Activated T-helper 2 cell treated with anti-CD3 and anti-CD28 coated beads, Interferon-gamma antibody, Interleukin-2, Interleukin-4, amounts not matched to agents 10 μg/mL and 5 μg/mL and 100 μg/mL, durations not matched to agents 14 hours and 24 hours and 36 hours (primary cell): Measurements from ENCODE around the gene MARK4. TPM values are rescaled to one million over a fixed set of nuclear protein-coding genes. Genes with fewer than 3 reads are reported as not detected.

Experiments
- DNase-seq: peaks from one replicate; pipeline ENCODE4 v3.0.0; 2021; ENCODE audit warnings: low spot score
- H3K27ac Mint-ChIP-seq: one replicate; pipeline ENCODE4 v1.8.0; 2021; ENCODE audit warnings: mixed read lengths
- H3K27me3 Mint-ChIP-seq: one replicate; pipeline ENCODE4 v1.8.0; 2021; ENCODE audit warnings: low read depth, mixed read lengths
- H3K36me3 Mint-ChIP-seq: one replicate; pipeline ENCODE4 v1.8.0; 2021; ENCODE audit warnings: low read depth, mixed read lengths
- H3K4me1 Mint-ChIP-seq: one replicate; pipeline ENCODE4 v1.8.0; 2021; ENCODE audit warnings: low read depth, mixed read lengths
- H3K4me3 Mint-ChIP-seq: one replicate; pipeline ENCODE4 v1.8.0; 2021; ENCODE audit warnings: low read depth, mild to moderate bottlenecking, moderate library complexity, mixed read lengths
- H3K9me3 Mint-ChIP-seq: one replicate; pipeline ENCODE4 v1.8.0; 2021; ENCODE audit warnings: mixed read lengths
- intact Hi-C: fragments of 100-400 bp; cut with micrococcal nuclease; formaldehyde crosslinking; loops from one replicate; pipeline ENCODE4 v1.15.1; 2023
- total RNA-seq: library from RNA; stranded (reverse); gene quantifications from 2 replicates; pipeline ENCODE4 v1.2.3, GENCODE V29; 2022

Gene MARK4
- total RNA-seq, 1 donor from 2014 or later, result 28.9 TPM

DNA sequence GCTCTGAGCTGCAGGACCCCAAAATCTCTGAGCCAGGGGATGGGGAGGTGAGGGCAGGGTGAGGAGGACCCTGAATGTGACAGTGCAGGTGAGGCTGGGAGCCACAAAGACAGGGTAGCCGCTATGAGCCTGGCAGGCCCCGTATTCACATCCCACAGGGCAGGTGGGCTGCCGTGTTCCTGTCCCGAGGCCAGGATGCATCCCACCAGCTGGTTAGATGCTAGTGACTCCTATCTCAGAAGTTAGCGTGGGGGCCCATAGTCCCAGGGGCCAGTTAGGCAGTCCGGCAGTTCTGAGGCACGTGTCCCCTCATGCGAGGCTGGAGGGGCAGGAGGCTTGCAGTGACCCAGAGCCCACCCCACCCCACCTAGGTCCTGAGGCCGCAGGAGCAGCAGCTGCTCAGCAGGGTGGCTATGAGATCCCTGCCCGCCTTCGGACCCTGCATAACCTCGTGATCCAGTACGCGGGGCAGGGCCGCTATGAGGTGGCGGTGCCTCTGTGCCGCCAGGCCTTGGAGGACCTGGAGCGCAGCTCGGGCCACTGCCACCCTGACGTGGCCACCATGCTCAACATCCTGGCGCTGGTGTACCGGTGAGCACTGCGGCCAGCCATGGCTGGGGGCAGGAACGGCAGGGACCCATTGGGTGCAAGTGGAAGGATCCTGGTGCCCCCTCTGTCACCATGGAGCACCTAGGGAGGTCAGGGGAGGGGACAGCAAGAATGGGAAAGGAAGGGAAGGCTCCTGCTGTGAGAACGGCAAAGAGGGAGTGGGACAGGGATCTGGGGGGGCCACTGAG lies 96.7 kb downstream of the MARK4 start:
- no peak overlapping the region for H3K27ac Mint-ChIP-seq
- H3K9me3 Mint-ChIP-seq, result no peaks in the 10 kb centered on the region
- H3K27me3 Mint-ChIP-seq, result no peaks in the 10 kb centered on the region
- no peak overlapping the region for H3K4me3 Mint-ChIP-seq
- no peaks in the 10 kb centered on the region for H3K4me1 Mint-ChIP-seq
- intact Hi-C loops, result no loop called here
- H3K36me3 Mint-ChIP-seq, result peaks cover 3% of the 10 kb centered on the region
- DNase-seq, result no peak

DNA sequence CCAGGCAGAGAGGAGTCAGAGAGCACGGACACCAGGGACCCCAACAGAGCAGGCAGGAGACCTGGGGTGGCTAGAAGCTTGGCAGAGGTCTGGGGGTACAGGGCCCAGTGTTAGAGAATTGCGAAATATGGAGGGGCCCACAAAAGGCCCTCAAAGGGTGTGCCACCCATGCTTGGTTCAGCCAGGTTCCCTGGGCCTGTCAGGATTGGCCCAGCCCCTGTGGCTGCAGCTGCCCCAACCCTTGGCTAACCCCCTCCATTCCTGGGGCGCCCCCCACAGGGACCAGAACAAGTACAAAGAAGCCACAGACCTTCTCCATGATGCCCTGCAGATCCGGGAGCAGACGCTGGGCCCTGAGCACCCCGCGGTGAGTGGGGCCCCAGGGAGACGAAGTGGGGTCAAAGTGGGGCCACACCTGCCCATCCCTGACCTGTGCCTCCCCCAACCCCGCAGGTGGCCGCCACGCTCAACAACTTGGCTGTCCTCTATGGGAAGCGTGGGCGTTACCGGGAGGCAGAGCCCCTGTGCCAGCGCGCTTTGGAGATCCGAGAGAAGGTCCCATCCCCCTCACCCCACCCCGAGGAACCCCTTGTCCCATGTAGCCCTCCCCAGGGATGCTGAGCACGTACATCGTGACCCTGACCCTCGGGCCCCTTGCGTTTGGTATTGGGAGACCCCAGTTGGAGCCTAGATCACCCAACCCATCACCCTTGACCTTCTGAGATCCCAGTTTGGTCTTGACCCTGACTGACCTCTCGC lies 97.5 kb downstream of the MARK4 start:
- H3K27me3 Mint-ChIP-seq, result no peaks in the 10 kb centered on the region
- no peaks in the 10 kb centered on the region for H3K9me3 Mint-ChIP-seq
- DNase-seq, result no peak
- no peaks in the 10 kb centered on the region for H3K4me1 Mint-ChIP-seq
- peaks cover 8% of the 10 kb centered on the region for H3K36me3 Mint-ChIP-seq
- H3K27ac Mint-ChIP-seq, result no peak overlapping the region
- H3K4me3 Mint-ChIP-seq, result no peak overlapping the region
- intact Hi-C loops, result no loop called here

DNA sequence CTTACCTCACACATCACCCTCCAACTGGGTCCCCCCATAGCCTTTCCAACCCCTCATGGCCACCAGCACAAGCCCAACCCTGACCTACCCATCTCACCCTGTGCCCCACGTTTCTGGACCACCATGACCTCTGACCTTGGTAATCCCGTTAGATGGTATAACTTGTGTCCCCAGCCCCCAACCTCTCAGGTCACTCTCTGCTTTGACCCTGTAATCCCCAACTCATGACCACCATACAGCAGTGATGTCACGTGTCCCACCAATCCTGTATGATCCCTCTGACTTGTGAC lies 98.0 kb downstream of the MARK4 start:
- Mint-ChIP-seq H3K27me3 (no peaks in the 10 kb centered on the region), H3K27ac (no peak overlapping the region), H3K4me3 (no peak overlapping the region), H3K9me3 (no peaks in the 10 kb centered on the region), H3K4me1 (no peaks in the 10 kb centered on the region), H3K36me3 (peaks cover 9% of the 10 kb centered on the region)
- intact Hi-C loops, result no loop called here
- no peak for DNase-seq

DNA sequence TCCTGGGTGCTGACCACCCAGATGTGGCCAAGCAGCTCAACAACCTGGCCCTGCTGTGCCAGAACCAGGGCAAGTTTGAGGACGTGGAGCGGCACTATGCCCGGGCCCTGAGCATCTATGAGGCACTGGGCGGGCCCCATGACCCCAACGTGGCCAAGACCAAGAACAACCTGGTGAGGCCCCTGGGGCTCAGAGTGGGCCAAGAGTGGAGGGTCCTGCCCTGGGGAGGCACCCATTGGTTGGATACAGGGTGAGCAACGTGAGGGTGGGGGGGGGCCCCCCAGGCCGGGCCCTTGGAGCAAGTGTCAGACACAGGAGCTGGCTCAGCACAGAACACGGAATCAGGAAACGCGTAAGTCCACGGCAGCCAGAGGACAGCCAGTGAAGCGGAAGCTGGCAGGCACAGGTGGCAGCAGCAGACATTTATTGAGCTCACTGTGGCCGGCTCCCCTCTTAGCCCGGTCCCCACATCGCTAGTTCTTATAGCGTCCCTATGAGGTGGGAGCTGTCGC lies 98.4 kb downstream of the MARK4 start:
- no peak overlapping the region for H3K27ac Mint-ChIP-seq
- no peak for DNase-seq
- no peaks in the 10 kb centered on the region for H3K27me3 Mint-ChIP-seq
- intact Hi-C loops, result no loop called here
- H3K9me3 Mint-ChIP-seq, result no peaks in the 10 kb centered on the region
- H3K36me3 Mint-ChIP-seq, result peaks cover 9% of the 10 kb centered on the region
- no peaks in the 10 kb centered on the region for H3K4me1 Mint-ChIP-seq
- no peak overlapping the region for H3K4me3 Mint-ChIP-seq

DNA sequence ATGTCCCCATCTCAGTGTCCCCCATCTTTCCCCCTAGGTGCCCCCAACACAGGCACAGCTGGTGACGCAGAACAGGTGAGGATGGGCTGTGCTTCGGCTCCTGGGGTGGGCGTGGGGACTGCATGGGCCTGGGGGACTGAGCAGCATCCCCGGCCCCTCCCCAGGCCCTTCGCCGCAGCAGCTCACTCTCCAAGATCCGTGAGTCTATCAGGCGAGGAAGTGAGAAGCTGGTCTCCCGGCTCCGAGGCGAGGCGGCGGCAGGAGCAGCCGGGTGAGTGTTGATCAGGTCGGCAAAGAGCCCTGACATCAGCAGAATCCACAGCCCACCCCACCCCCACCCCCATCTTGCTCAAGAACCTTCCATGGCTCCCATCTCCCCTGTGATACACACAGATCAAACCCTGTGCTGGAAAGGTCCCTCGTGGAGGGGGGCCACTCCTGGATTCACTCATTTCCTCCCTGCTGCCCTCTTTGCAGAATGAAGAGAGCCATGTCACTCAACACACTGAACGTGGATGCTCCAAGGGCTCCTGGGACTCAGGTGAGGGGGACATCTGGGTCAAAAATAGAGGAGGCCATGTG lies 99.5 kb downstream of the MARK4 start:
- Mint-ChIP-seq H3K27ac (no peak overlapping the region), H3K4me3 (no peak overlapping the region), H3K27me3 (no peaks in the 10 kb centered on the region), H3K4me1 (no peaks in the 10 kb centered on the region), H3K9me3 (no peaks in the 10 kb centered on the region), H3K36me3 (peaks cover 13% of the 10 kb centered on the region)
- intact Hi-C loops, result no loop called here
- no peak for DNase-seq

DNA sequence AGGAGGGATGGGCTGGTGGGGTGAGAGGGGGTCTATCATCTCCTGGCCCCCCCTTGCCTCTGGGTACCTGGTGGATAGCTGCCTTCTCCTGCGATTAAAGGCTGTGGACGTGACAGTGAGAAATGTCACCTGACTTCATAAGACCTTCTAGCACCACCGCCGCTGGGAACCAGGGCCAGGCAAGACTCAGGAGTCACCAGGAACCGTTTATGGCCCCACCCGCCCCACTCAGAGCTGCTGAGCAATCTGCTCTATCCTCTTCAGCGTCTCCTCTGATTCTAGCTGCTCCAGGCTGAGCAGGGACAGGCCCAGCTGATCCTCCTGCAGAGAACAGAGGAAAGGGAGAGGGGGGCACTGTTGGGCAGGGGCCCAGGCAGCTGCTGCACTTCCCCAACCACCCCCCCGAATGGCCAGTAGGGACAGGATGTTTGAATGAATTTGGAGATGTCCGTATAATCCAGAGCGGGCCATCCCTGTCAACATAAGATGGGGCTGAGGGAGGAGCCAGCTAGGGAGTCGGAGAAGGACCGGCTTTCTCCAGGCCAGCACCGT lies 100.4 kb downstream of the MARK4 start:
- intact Hi-C loops, result no loop called here
- DNase-seq, result no peak
- no peaks in the 10 kb centered on the region for H3K27me3 Mint-ChIP-seq

DNA sequence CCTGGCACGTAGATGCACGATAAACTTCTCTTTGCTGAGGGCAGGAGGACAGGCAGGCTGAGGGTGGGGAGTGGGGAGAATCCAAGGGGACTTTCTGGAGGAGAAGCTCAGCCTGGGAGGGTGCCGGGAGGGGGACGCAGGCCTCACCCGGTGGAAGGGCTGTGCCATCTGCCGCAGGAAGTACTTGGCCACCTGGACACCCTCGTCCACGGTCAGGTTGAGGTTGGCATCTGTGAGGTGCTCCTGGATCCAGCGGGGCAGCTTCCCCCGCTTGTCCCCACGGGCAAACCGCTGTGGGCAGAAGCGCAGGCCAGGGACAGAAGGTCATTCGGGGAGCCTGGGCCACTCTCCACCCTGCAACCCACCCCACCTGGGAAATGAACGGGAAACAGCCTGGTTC lies 101.0 kb downstream of the MARK4 start:
- Mint-ChIP-seq H3K27me3 (no peaks in the 10 kb centered on the region), H3K9me3 (no peaks in the 10 kb centered on the region), H3K27ac (no peak overlapping the region), H3K4me1 (no peaks in the 10 kb centered on the region), H3K4me3 (no peak overlapping the region), H3K36me3 (peaks cover 24% of the 10 kb centered on the region)
- DNase-seq, result no peak
- intact Hi-C loops, result no loop called here

More for the DNA sequence above, 100.4 kb downstream of the MARK4 start:
- H3K4me3 Mint-ChIP-seq, result no peak overlapping the region
- H3K27ac Mint-ChIP-seq, result no peak overlapping the region
- H3K9me3 Mint-ChIP-seq, result no peaks in the 10 kb centered on the region
- H3K4me1 Mint-ChIP-seq, result no peaks in the 10 kb centered on the region
- peaks cover 22% of the 10 kb centered on the region for H3K36me3 Mint-ChIP-seq

DNA sequence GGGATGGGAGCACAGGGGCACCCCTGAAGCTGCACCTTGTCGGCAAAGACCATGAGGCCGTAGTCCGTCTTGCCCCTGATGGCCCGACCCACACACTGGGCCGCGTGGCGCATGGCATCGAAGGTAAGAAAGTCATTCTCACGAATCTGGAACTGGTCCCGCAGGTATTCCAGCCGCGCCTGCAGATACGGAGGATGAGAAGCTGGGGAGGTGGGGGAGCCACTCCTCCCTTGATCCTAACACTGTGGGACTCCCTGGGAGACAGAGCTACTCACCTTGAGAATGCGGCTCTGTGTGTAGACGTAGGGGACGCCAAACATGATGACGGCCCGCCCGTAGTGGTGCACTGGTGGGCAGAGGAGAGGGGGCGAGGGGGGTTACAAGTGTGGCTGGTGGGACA lies 101.4 kb downstream of the MARK4 start:
- Mint-ChIP-seq H3K9me3 (no peaks in the 10 kb centered on the region), H3K27me3 (no peaks in the 10 kb centered on the region), H3K27ac (no peak overlapping the region), H3K36me3 (peaks cover 24% of the 10 kb centered on the region), H3K4me1 (no peaks in the 10 kb centered on the region), H3K4me3 (no peak overlapping the region)
- intact Hi-C loops, result no loop called here
- DNase-seq, result no peak

DNA sequence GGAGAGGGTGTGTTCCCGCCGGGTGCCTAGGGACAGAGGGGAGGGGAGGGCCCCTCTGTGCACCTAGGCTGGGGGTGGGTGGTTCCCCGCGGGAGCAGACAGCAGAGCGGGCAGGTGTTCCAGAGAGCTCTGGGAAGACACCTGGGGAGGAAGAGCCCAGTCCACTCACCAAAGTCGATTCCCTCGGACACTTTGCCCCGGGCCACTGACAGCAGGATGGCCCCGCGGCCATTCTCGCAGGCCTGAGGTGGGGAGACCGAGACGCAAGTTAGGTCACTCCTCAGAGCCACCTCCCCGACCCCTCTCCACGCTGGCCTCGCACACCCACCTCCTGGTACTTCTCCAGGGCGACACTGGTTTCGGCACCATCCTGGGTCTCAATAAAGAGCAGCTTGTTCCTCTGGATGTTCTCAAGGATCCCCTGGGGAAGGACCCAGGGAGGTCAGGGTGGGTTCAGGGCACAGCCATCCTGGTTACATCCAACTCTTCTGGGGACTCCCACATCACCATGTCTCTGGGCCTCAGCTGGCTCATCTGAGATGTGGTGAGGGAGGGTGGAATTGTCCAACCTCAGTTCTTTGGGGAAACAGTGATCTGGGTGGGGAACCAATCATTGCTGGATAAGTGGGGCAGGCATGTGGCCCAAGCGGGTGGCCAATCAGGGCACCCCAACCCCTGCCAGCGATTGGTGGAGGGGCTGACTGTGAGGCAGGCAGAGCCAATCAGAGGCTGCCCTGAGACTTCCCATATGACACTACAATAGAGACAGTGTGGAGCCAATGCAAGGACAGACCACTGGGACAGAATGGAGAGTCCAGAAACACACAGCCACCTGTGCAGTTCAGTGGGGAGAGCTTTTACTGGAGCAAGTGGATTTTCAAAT lies 102.1 kb downstream of the MARK4 start:
- H3K27ac Mint-ChIP-seq, result no peak overlapping the region
- DNase-seq, result no peak
- H3K27me3 Mint-ChIP-seq, result no peaks in the 10 kb centered on the region
- peaks cover 29% of the 10 kb centered on the region for H3K36me3 Mint-ChIP-seq
- no peaks in the 10 kb centered on the region for H3K9me3 Mint-ChIP-seq
- no peaks in the 10 kb centered on the region for H3K4me1 Mint-ChIP-seq
- no peak overlapping the region for H3K4me3 Mint-ChIP-seq
- intact Hi-C loops, result no loop called here

DNA sequence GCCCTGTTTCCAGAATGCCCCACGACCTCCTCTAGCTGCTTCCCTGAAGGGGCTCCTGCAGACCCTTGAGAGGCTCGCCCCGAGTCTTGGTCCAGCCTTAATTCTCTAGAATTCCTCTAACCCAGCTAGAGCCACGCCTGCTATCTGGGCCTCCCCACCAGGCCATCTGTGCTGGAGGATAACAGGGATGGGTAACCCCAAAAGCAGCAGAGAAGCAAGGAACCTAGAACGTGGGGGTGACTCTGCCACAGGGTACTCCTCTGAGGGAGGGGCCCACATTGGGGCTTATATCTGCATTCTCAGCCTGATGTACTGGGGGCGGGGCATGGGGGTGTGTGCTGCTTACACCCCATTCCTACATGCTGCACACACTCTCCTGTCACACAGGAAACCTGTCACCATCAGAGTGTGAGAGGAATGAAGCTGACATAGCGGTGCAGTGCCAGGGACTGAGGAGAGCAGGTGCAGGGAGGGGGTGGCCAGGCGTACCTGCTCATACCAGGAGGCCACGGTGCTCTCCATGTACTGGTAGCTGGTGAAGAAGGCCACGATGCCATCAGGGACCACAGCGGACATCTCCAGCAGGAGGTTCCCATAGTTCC lies 103.3 kb downstream of the MARK4 start:
- Mint-ChIP-seq H3K36me3 (peaks cover 38% of the 10 kb centered on the region), H3K27ac (no peak overlapping the region), H3K9me3 (no peaks in the 10 kb centered on the region), H3K27me3 (no peaks in the 10 kb centered on the region), H3K4me3 (no peak overlapping the region), H3K4me1 (no peaks in the 10 kb centered on the region)
- no peak for DNase-seq
- intact Hi-C loops, result no loop called here
